Neural cell (in vitro differentiated cells): ENCODE results near the gene CLCN1. TPM values are rescaled to one million over a fixed set of nuclear protein-coding genes. Genes with fewer than 3 reads are reported as not detected.

ENCODE experiments used
- H2AFZ ChIP-seq: fragments of 200-600, 300-800 bp; sonication (generic), shearing (Covaris generic); 2 replicates; pipeline ENCODE4 v1.6.0; 2014; ENCODE audit warnings: low read depth, mild to moderate bottlenecking, antibody characterized with exemption, low read length, moderate library complexity
- H3F3A ChIP-seq: fragments of 200-600 bp; shearing (Covaris generic); 2 replicates; pipeline ENCODE4 v1.6.1; 2016; ENCODE audit warnings: mild to moderate bottlenecking, moderate library complexity, mixed read lengths, antibody characterized with exemption, low read length; ENCODE audit not compliant: insufficient read depth, poor library complexity, severe bottlenecking
- H3K27ac ChIP-seq: fragments of 200-600, 300-800 bp; sonication (generic), shearing (Covaris generic); 2 replicates; pipeline ENCODE4 v1.5.1; 2014; ENCODE audit warnings: mild to moderate bottlenecking, low read length, moderate library complexity
- H3K27me3 ChIP-seq: fragments of 300-800, 200-600 bp; sonication (generic), shearing (Covaris generic); 2 replicates; pipeline ENCODE4 v1.6.0; 2014; ENCODE audit warnings: mild to moderate bottlenecking, low read depth, low read length, moderate library complexity; ENCODE audit not compliant: insufficient read depth
- H3K36me3 ChIP-seq: fragments of 300-800, 200-600 bp; sonication (generic), shearing (Covaris generic); 2 replicates; pipeline ENCODE4 v1.5.1; 2014; ENCODE audit warnings: mild to moderate bottlenecking, antibody characterized with exemption, low read length, moderate library complexity; ENCODE audit not compliant: insufficient read depth
- H3K4me2 ChIP-seq: fragments of 300-800, 200-600 bp; sonication (generic), shearing (Covaris generic); 2 replicates; pipeline ENCODE4 v1.6.0; 2014; ENCODE audit warnings: mild to moderate bottlenecking, low read length
- H3K4me3 ChIP-seq: fragments of 300-800, 200-600 bp; sonication (generic), shearing (Covaris generic); 2 replicates; pipeline ENCODE4 v1.5.1; 2014; ENCODE audit warnings: mild to moderate bottlenecking, low read length, moderate library complexity
- H3K79me2 ChIP-seq: fragments of 200-600 bp; shearing (Covaris generic); replicated peaks from 2 replicates; pipeline ENCODE4 v1.6.0; 2014; ENCODE audit warnings: mild to moderate bottlenecking, low read length, moderate library complexity; ENCODE audit not compliant: insufficient read depth
- H3K9ac ChIP-seq: fragments of 300-800, 200-600 bp; sonication (generic), shearing (Covaris generic); 2 replicates; pipeline ENCODE4 v1.6.1; 2016; ENCODE audit warnings: mild to moderate bottlenecking, low read length, mixed read lengths
- H3K9me2 ChIP-seq: fragments of 200-600 bp; shearing (Covaris generic); 2 replicates; pipeline ENCODE4 v1.6.1; 2016; ENCODE audit warnings: mild to moderate bottlenecking, low read length, mixed read lengths; ENCODE audit not compliant: insufficient read depth
- H3K9me3 ChIP-seq: fragments of 200-600, 300-800 bp; sonication (generic), shearing (Covaris generic); 2 replicates; pipeline ENCODE4 v1.6.1; 2016; ENCODE audit warnings: mild to moderate bottlenecking, mixed run types, low read length, moderate library complexity, mixed read lengths
- H4K20me1 ChIP-seq: fragments of 200-600 bp; shearing (Covaris generic); 2 replicates; pipeline ENCODE4 v1.6.1; 2016; ENCODE audit warnings: mild to moderate bottlenecking, mixed run types; ENCODE audit not compliant: insufficient read depth
- EP300 ChIP-seq: fragments of 450-650 bp; conservative IDR thresholded peaks from 2 replicates; pipeline ENCODE4 v1.6.1; 2014; ENCODE audit warnings: antibody characterized with exemption, mild to moderate bottlenecking, moderate library complexity; ENCODE audit not compliant: poor library complexity, severe bottlenecking
- EZH2 ChIP-seq: fragments of 200-600, 300-800 bp; shearing (Covaris generic), sonication (generic); IDR thresholded peaks from 2 replicates; pipeline ENCODE4 v1.6.1; 2014; ENCODE audit warnings: antibody characterized with exemption, low read length, borderline replicate concordance, mild to moderate bottlenecking; ENCODE audit not compliant: insufficient read depth, poor library complexity, severe bottlenecking
- MXI1 ChIP-seq: fragments of 450-650 bp; conservative IDR thresholded peaks from 2 replicates; pipeline ENCODE4 v1.6.1; 2014; ENCODE audit warnings: antibody characterized with exemption, mild to moderate bottlenecking; ENCODE audit not compliant: poor library complexity, severe bottlenecking
- POLR2AphosphoS5 ChIP-seq: IDR thresholded peaks from 2 replicates; pipeline ENCODE4 v1.6.1; 2012
- RAD21 ChIP-seq: fragments of 450-650 bp; conservative IDR thresholded peaks from 2 replicates; pipeline ENCODE4 v1.6.1; 2014; ENCODE audit warnings: antibody characterized with exemption, mild to moderate bottlenecking, moderate library complexity
- SMC3 ChIP-seq: fragments of 450-650 bp; conservative IDR thresholded peaks from 2 replicates; pipeline ENCODE4 v1.6.1; 2014; ENCODE audit warnings: antibody characterized with exemption, mild to moderate bottlenecking, moderate library complexity; ENCODE audit not compliant: poor library complexity
- TAF1 ChIP-seq: IDR thresholded peaks from 2 replicates; pipeline ENCODE4 v1.6.1; 2012; ENCODE audit warnings: low read depth
- polyA plus RNA-seq: library from polyadenylated mRNA; depleted of rRNA; stranded (reverse); fragments of >200 nt; gene quantifications from 2 replicates; pipeline ENCODE4 v1.2.3, GENCODE V29; 2014
- small RNA-seq, 3 experiments: library from RNA; depleted of rRNA; stranded (forward); fragments of <200 nt; gene quantifications; one replicate each; pipeline ENCODE3, GENCODE V24; 2012
- TF ChIP-seq, protein P1 (sequence below): fragments of 450-650 bp; IDR thresholded peaks from 2 replicates; pipeline ENCODE4 v1.5.1; 2014; ENCODE audit warnings: antibody characterized with exemption, mild to moderate bottlenecking, moderate library complexity; ENCODE audit not compliant: poor library complexity, severe bottlenecking
- TF ChIP-seq, protein P2 (sequence below): IDR thresholded peaks from 2 replicates; pipeline ENCODE4 v1.6.1; 2012; ENCODE audit warnings: borderline replicate concordance

CLCN1 gene
- polyA plus RNA-seq, 1 donor from 2014 or later, result not detected

DNA sequence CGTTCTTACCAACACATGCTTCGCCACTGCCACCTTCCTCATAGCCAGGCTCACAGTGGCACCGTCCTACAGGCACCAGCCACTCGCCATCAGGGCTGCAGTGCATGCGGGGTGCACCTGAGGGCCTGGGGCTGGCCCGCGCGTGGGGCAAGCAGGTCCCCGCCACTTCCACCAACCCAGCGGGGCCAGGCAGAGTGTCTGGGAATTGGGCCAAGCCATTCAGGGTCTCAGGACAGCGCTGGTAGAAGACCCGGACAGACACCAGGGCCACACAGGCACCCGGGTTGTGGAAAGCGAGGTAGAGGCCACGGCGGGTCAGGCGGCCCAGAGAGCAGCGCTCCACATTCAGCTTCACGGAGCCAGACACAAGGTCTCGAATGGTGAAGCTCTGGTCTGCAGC, 83.7 kb downstream of the CLCN1 start:
- TF ChIP-seq EP300, result no peak
- no peak for TF ChIP-seq POLR2AphosphoS5
- TF ChIP-seq, protein P1, sequence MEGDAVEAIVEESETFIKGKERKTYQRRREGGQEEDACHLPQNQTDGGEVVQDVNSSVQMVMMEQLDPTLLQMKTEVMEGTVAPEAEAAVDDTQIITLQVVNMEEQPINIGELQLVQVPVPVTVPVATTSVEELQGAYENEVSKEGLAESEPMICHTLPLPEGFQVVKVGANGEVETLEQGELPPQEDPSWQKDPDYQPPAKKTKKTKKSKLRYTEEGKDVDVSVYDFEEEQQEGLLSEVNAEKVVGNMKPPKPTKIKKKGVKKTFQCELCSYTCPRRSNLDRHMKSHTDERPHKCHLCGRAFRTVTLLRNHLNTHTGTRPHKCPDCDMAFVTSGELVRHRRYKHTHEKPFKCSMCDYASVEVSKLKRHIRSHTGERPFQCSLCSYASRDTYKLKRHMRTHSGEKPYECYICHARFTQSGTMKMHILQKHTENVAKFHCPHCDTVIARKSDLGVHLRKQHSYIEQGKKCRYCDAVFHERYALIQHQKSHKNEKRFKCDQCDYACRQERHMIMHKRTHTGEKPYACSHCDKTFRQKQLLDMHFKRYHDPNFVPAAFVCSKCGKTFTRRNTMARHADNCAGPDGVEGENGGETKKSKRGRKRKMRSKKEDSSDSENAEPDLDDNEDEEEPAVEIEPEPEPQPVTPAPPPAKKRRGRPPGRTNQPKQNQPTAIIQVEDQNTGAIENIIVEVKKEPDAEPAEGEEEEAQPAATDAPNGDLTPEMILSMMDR, result no peak
- TF ChIP-seq MXI1, result no peak
- TF ChIP-seq RAD21, result no peak
- no peak for TF ChIP-seq SMC3
- no peaks in the 10 kb centered on the region for H3K9me3 ChIP-seq

DNA sequence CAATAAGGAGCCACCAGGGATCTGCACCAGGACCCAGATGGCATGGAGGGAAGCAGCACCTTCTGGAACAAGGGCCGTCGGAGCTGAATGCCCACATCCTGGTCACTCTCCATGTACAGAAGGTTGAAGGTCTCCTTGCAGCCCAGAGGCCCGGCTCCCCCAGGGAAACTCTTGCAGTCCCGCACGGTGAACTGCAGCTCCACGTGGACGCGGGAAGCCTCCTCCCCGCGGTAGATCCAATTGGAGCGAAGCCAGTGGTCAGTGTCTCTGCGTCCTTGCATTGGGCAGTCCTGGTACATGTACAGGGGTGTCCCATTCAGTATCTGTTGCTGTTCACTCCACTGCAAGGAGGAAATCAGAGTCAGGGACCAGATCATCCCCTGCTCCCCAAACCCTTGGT, 85.4 kb downstream of the CLCN1 start:
- Histone ChIP-seq H3K4me3 (no peak overlapping the region), H3F3A (no peaks in the 10 kb centered on the region), H3K4me2 (no peak overlapping the region), H3K36me3 (no peaks in the 10 kb centered on the region), H4K20me1 (no peaks in the 10 kb centered on the region), H3K79me2 (no peaks in the 10 kb centered on the region), H3K27ac (no peak overlapping the region), H2AFZ (no peak overlapping the region), H3K9ac (no peak overlapping the region), H3K9me2 (no peaks in the 10 kb centered on the region), H3K27me3 (no peaks in the 10 kb centered on the region), H3K9me3 (no peaks in the 10 kb centered on the region)
- TF ChIP-seq, protein P2, sequence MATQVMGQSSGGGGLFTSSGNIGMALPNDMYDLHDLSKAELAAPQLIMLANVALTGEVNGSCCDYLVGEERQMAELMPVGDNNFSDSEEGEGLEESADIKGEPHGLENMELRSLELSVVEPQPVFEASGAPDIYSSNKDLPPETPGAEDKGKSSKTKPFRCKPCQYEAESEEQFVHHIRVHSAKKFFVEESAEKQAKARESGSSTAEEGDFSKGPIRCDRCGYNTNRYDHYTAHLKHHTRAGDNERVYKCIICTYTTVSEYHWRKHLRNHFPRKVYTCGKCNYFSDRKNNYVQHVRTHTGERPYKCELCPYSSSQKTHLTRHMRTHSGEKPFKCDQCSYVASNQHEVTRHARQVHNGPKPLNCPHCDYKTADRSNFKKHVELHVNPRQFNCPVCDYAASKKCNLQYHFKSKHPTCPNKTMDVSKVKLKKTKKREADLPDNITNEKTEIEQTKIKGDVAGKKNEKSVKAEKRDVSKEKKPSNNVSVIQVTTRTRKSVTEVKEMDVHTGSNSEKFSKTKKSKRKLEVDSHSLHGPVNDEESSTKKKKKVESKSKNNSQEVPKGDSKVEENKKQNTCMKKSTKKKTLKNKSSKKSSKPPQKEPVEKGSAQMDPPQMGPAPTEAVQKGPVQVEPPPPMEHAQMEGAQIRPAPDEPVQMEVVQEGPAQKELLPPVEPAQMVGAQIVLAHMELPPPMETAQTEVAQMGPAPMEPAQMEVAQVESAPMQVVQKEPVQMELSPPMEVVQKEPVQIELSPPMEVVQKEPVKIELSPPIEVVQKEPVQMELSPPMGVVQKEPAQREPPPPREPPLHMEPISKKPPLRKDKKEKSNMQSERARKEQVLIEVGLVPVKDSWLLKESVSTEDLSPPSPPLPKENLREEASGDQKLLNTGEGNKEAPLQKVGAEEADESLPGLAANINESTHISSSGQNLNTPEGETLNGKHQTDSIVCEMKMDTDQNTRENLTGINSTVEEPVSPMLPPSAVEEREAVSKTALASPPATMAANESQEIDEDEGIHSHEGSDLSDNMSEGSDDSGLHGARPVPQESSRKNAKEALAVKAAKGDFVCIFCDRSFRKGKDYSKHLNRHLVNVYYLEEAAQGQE, result no peak
- TF ChIP-seq EZH2 (no peak), TAF1 (no peak), MXI1 (no peak), EP300 (no peak), SMC3 (no peak), RAD21 (no peak), POLR2AphosphoS5 (no peak)
- TF ChIP-seq, protein P1, result no peak

More for the DNA sequence above, 83.7 kb downstream of the CLCN1 start:
- H2AFZ ChIP-seq, result no peak overlapping the region
- no peak overlapping the region for H3K4me2 ChIP-seq
- H3K9me2 ChIP-seq, result no peaks in the 10 kb centered on the region
- H3K79me2 ChIP-seq, result no peaks in the 10 kb centered on the region
- no peak overlapping the region for H3K4me3 ChIP-seq
- no peaks in the 10 kb centered on the region for H4K20me1 ChIP-seq
- H3K27me3 ChIP-seq, result no peaks in the 10 kb centered on the region
- H3K9ac ChIP-seq, result no peak overlapping the region
- no peaks in the 10 kb centered on the region for H3K36me3 ChIP-seq
- no peaks in the 10 kb centered on the region for H3F3A ChIP-seq
- H3K27ac ChIP-seq, result no peak overlapping the region

Small RNA genes lying within 50 kb of the gene (small RNA-seq; reads per million reads assigned to genes)
- gene MIR6892, result 0 to 0.26 (median 0) reads per million in 3 experiments
- 0 reads per million in 3 experiments for gene RN7SL481P
- gene RN7SL535P, result 0 reads per million in 3 experiments

Other genes starting within 250 kb of the CLCN1 start
- gene PIP, start 184.0 kb upstream of the CLCN1 start, polyA plus RNA-seq, result not detected in 2 replicates
- gene TAS2R39, start 132.7 kb upstream of the CLCN1 start, polyA plus RNA-seq, result not detected in 2 replicates
- gene TAS2R40, start 94.1 kb upstream of the CLCN1 start, polyA plus RNA-seq, result not detected in 2 replicates
- 12.8 and 16.5 TPM in 2 replicates for gene GSTK1, start 52.7 kb upstream of the CLCN1 start, polyA plus RNA-seq
- not detected in 2 replicates for gene TMEM139, start 31.2 kb upstream of the CLCN1 start, polyA plus RNA-seq
- gene CASP2, start 27.8 kb upstream of the CLCN1 start, polyA plus RNA-seq, result 9.0 and 15.8 TPM in 2 replicates
- 45.9 and 58.5 TPM in 2 replicates for gene FAM131B, start 46.6 kb downstream of the CLCN1 start, polyA plus RNA-seq
- gene ZYX, start 65.2 kb downstream of the CLCN1 start, polyA plus RNA-seq, result 10.0 and 15.8 TPM in 2 replicates
- not detected in 2 replicates for gene EPHA1, start 92.7 kb downstream of the CLCN1 start, polyA plus RNA-seq
- gene TAS2R60, start 127.3 kb downstream of the CLCN1 start, polyA plus RNA-seq, result not detected in 2 replicates
- not detected in 2 replicates for gene TAS2R41, start 161.8 kb downstream of the CLCN1 start, polyA plus RNA-seq